Hepatocyte (in vitro differentiated cells): ENCODE data around the gene VANGL2.

Experiments used
- EZH2 ChIP-seq: fragments of 200-600 bp; sonication (generic); IDR thresholded peaks from 2 replicates; pipeline ENCODE4 v1.6.1; 2016; ENCODE audit warnings: antibody characterized with exemption, mild to moderate bottlenecking, borderline replicate concordance
- EZH2phosphoT487 ChIP-seq: fragments of 200-600 bp; sonication (generic); IDR thresholded peaks from one replicate; pipeline ENCODE4 v1.6.1; 2018; ENCODE audit warnings: antibody characterized with exemption, mild to moderate bottlenecking, low read depth, moderate library complexity; ENCODE audit not compliant: unreplicated experiment, severe bottlenecking
- TF ChIP-seq, protein P1 (sequence below): fragments of 200-600 bp; sonication (generic); IDR thresholded peaks from 2 replicates; pipeline ENCODE4 v1.5.1; 2016; ENCODE audit warnings: antibody characterized with exemption, mild to moderate bottlenecking; ENCODE audit not compliant: poor library complexity

DNA sequence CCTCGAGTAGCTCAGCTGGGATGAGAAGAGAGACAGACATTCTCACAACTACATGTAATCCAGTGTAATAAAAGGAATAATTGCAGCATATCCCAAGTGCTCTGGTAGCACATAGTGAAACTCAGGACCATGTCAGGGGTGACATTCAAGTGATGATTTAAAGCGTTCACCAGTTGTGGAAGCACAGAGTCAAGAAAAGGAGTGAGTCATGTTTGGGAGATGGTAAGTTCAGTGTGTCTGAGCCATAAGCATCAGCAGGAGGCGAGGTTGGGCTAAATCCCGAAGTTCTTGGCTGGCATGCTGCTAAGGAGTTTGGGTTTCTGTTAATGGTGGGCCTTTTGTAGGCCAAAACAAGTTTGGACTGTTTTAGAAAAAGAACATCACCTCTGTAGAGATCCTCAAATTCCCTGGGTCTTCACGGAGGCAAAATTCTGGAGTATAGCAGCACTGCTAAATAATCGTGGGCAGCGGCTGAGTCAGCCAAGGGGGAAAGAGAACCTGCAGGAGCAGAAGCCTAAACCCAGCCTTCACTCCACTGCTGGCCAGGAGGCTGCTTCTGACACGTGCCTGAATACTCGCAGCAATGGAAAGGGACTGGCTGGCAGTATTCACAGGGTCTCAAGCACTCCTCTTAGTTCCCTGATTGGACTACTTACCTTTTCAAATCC lies 40.7 kb upstream of the VANGL2 start:
- no peak for TF ChIP-seq EZH2
- TF ChIP-seq, protein P1, sequence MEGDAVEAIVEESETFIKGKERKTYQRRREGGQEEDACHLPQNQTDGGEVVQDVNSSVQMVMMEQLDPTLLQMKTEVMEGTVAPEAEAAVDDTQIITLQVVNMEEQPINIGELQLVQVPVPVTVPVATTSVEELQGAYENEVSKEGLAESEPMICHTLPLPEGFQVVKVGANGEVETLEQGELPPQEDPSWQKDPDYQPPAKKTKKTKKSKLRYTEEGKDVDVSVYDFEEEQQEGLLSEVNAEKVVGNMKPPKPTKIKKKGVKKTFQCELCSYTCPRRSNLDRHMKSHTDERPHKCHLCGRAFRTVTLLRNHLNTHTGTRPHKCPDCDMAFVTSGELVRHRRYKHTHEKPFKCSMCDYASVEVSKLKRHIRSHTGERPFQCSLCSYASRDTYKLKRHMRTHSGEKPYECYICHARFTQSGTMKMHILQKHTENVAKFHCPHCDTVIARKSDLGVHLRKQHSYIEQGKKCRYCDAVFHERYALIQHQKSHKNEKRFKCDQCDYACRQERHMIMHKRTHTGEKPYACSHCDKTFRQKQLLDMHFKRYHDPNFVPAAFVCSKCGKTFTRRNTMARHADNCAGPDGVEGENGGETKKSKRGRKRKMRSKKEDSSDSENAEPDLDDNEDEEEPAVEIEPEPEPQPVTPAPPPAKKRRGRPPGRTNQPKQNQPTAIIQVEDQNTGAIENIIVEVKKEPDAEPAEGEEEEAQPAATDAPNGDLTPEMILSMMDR = no peak
- TF ChIP-seq EZH2phosphoT487 = no peak
